ENCODE data around the gene IL10RB.

DNA sequence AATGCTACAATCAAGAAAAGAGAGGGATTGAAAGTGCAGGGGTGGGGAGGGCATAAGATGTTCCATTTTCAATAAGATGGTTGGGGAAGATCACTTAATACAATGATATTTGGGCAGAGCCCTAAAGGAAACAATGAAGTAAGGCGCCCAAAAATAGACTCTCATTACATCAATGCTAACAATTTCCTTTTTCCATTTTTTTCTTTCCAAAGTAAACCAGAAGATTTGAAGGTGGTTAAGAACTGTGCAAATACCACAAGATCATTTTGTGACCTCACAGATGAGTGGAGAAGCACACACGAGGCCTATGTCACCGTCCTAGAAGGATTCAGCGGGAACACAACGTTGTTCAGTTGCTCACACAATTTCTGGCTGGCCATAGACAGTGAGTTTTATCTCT lies 19.7 kb upstream of the IL10RB start:
- TF ChIP-seq POLR2A (IDR thresholded peaks at IDR 0.05) = no peak
- TF ChIP-seq CTCF (IDR thresholded peaks at IDR 0.05) = no peak
- TF ChIP-seq EP300 (IDR thresholded peaks at IDR 0.05) = no peak
